Stimulated activated CD8-positive, alpha-beta memory T cell treated with anti-CD3 and anti-CD28 coated beads, Interleukin-7, amount 100 ng/mL, for 48 hours (primary cell): ENCODE data around the gene RBM19.
"Not testable (repeated sequence)": the region's sequence is repeated elsewhere in the genome, so short reads cannot be mapped to it uniquely, and the experiment has no call there.

Source experiments
- DNase-seq, 2 donors: peaks; one replicate each; pipeline ENCODE4 v3.0.0-alpha.2; 2020; ENCODE audit warnings: low read depth in 1 of 2; ENCODE audit errors: extremely low read depth in 1 of 2

The RBM19 gene

DNA sequence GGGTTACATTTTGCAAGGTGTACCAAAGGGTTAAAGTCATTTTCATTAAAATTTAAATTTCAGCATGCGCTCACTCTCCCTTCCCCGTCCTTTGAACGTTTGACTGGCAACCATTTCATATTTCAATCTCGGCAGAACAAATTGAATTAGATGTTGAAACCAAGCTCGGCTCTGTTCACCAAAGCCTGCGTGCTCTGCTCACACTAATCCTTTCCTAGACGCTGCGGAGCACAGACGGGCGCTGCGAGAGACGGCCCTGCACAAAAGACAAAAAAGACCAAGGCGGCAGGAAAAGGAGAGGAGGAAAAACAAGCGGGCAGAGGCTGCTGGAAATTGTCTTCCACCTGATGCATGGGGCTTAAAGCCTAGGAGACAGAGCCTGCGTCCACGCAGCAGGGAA is 149.3 kb downstream of the RBM19 start:
- no peak for DNase-seq

DNA sequence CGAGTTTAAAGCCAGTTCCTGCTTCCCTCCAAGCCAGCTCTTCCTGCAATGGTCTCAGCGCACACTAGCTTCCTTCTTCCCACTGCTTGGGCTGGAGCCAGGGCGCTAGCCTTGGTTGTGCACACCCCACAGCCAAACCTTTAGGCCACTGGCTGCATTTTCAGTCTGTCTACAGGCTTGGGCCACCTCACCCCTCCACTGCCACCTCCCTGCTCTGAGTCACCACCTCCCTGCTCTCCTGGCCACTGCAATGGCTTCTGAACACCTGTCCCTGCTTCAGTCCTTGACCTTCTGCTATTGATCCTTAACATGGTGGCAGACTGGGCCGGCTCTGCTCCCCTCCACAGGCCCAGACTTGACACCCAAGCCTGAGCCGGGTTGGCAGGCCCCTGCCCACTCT is 151.1 kb downstream of the RBM19 start:
- DNase-seq = no peak

DNA sequence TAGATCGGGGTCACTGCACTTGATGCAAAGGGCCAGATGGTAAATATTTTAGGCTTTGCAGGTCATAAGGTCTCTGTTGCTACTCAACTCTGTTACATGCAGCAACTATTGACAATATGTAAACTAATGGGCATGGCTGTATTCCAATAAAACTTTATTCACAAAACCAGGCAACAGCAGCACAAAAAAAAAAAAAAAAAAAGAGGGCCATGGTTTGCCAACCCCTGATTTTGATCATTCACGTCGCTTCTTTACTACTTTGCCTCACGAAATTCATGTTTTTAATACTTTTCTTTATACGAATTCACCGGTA is 152.9 kb downstream of the RBM19 start:
- no peak for DNase-seq

DNA sequence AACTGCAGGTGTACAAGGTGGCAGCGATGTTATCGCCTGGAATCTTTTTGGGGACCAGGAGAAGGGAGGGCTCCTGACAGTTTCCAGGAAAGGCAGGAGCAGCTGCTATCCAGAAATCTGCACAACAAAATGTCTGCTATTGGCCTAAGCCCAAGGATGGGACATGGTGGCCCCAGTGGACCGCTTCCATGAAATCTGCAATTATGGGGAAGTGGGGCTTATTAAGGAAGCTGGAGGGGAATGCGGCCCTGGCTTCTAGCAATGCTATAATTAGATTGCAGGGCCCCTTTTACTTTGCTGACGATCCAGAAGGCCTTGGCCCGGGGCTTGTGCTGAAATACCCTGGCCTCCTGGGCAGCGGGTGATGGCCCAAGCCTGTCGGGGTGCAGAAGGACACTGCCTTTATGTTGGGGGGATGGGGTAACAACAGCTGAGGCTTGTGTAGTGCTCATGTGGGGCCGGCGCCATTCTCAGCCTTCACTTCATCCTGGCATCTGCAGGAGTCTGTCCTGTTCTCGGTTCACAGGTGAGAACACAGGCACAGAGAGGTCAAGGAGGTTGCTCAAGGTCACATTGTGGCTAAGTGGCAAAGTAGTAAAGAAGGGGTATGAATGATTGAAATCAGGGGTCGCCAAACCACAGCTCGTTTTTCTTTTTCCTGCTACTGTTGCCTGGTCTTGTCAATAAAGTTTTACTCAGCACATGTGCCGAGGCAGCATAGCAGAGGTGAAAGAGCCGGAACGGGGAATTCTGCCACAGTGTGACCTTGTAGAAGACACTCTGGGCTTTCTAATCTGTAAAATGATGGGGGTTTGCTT is 153.5 kb downstream of the RBM19 start:
- DNase-seq = no peak

DNA sequence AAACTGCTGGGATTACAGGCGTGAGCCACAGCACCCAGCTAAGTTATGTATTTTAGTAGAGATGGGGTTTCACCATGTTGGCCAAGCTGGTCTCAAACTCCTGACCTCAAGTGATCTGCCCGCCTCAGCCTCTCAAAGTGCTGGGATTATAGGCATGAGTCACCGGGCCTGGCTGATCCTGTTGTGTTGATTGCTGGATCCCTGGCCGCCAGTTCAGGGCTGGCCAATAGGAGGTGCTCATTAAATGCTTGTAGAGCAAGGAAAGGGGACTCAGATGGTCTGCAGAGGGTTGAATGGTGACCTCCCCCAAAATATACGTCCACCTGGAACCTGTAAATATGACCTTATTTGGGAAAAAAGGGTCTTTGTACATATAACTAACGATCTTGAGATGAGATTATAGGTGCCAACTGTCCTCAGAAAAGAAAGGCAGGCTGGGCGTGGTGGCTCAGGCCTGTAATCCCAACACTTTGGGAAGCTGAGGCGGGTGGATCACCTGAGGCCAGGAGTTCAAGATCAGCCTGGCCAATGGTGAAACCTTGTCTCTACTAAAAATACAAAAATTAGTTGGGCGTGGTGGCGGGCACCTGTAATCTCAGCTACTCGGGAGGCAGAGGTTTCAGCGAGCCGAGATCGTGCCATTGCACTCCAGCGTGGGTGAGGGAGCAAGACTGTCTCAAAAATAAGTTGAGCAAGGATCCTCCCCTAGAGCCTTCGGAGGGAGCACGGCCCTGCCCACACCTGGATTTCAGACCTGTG is 156.5 kb downstream of the RBM19 start:
- DNase-seq = not testable (repeated sequence)

DNA sequence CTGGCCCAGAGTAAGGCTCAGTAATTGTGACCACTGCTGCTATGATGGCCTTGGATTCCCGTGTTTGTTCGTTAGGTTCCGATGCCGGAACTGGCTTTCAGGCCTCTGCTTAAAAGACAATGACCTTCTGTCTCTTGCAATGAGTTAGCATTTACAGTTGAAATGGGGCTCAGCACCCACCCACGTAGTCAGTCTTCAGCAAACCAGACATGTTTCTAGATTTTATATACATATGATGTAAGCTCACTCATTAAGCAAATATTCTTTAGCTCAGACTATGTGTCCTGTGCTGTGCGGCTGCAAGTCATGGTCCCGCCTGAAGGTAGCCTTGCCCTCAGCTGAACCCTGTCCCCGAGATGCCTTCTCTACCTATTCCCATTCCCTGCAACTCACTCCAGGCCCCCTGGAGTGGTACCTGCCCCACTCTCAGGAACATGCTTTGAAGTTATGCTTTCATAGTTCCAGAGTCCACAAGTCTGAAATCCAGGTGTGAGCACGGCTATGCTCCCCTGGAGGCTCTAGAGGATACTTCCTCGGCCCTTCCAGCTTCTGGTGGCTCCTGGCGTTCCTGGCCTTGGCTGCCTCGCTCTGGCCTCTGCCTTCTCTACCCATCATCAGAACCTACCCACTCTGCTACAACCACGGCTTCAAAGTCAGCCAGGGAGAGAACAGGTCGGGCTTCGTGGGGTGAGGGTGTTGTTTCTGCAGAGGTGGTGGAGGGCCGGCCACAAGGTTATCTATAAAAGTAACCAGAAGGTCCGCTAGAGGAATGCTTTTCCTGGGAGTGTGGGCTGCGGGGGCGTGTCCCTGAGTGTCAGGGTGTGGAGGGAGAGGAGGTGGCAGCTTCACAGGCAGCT is 157.8 kb downstream of the RBM19 start:
- no peak for DNase-seq

DNA sequence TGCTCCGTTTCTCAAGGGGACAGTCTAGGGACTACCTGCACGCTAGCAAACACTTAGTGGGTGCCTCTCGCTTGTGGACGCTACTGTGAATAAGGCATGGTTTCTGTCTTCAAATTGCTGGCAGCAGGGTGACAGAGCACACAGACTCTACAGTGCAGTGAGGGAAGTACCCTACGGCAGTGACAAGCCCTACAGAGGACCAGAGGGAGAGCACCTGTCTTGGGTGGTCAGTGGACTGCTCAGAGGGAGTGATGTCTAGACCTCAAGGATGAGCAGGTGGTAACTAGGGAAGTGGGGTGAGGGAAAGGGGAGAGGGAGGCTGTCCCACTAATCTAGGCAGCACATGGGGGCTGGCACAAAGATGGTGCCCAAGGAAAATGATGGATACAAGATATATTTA is 160.5 kb downstream of the RBM19 start:
- DNase-seq = no peak

DNA sequence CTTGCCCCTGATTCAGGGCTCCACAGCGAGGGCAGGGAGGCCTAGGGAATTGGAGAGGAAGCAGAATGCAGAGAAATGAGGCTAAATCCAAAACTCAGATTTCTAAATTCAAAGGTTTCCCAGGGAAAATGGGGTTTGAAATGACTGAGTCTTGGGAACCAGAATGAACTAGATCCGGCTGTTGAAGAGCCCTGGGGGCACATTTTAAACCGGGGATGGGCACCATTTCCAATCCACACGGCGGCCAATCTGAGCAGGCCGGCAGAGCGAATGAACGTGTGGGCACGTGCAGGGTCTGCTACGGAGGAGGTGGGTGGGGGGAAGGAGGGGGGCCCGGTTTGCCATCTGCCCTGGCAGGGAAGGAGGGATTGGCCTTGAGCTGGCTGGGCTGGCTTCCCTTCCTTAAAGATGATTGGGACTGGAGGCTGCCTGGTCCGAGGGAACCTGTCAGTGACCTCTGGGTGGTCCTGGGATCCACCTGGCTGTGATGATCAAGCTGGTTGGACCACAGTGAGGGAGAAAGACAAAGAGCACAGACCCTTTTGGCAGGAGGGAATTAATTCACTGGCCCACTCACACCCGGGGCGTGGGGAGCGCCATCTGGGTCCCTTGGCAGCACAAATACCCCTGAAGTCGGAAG is 161.0 kb downstream of the RBM19 start:
- no peak for DNase-seq

DNA sequence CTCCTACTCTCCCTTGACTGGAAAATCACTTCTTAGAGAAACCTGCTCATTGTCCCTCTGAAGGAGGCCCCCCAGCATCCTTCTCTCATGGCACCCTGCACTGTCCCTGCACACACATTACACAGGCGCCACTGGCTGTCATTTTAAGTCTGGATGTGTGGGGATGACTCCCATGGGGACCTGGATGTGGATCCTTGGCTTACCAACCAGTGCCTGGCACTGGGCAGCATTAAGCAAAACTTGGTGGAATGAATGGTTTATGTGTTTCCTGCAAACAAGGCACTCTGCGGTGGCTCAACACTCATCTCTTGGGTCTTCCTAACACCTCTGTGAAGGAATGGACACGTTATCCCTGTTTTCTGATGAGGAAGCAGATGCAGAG is 162.4 kb downstream of the RBM19 start:
- DNase-seq = no peak

DNA sequence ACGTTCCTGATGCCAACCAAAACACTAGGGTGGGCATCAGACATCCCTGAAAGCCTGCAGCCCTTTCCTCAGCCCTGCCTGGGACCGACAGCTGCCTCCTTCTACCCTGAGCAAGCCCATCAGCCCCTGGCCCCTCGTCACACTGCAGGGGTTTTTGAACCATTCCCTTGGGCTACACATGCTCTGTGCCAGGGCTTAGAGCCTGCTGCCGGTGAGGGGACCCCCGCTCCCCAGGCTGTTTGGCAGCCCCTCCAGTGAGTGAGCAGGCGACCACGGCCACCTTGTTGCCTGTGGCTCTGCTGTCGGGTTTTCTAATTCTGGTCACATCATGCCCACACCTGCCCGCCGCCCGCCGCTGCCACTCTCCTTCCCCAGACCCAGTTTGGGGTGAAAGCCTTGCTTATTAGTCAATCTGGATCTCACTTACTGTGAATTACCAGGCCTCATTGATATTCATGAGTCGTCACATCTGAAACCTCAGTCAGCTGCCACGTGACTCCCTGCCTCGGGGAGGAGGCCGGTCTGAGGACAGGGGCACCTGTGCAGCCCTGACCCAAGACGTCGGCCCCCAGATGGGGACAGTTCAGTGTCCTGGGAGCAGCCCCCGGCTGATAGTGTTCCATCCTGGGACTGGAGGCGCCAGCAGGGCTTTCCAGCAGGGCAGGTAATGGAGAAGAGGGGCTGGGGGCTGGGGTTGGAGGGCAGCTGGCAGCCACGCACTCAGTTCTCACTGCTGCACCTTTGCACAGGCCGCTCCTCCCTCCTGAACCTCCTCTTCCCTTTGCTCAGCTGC is 163.0 kb downstream of the RBM19 start:
- no peak for DNase-seq

DNA sequence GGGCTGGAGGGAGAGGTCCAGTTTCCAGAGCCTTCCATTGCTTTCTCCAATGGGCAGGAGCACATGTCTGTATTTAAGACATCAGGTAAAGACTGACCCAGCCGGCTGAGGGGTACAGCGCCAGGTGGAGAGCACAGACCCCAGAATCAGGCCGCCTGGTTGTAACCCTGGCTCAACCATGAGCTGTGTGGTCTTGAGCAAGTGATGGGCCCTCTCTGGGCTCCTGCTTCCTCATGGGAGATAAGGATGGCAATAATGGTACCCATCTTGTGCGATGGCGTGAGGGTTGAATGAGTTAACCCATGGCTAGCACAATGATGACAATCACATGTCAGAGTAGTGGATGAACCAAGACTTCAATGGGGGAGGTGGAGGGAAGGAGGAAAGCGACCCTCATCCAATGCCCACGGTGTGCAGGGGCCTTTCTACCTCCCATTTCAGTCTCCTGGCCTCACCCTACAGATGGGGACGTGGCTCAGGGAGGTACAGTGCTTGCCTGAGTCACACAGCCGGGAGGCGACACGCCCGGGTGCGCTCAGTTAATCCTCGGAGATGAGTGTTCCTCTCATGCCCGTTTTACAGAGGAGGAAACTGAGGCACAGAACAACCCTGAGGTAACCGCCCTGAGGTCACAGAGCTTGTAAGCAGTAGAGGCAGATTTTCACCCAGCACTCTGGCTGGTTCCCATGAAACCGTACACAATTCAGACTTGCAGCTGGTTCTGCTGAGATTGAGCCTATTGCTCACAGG is 163.9 kb downstream of the RBM19 start:
- DNase-seq = no peak

DNA sequence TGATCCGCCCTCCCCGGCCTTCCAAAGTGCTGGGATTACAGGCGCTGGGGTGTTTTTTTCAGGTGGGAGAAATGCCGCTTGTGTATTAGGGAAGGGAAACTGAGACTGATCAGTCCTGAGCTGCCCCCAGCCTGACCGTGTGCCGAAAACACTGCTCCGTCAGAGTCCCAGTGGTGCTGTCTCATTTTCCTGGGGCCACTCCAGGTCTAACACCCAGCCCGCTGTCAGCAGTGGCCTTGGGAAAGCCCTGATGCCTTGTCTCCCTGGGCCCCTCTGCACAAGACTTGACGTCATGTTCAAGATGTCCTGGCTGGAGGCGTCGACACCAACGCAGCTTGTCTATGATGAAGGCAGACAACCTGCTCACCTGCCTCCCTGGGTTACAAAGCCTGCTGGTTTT is 165.9 kb downstream of the RBM19 start:
- no peak for DNase-seq

DNA sequence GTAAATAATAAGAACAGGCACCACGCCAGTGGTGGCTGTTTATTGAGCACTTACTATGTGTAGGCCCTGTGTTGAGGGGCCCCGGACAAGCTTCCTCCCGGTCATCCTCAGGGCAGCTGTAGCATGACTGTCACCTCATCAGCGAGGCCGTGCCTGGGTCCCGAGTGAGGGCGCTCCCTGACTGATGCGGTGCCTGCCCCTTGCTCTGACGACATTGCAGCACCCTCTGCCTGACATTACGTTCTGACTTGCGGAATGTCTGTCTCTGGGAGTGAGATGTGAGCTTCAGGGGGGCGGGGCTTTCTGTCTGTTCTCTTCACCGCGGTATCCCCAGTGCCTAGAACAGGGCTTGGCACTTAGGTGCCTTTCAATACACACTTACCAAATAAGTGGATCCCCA is 167.6 kb downstream of the RBM19 start:
- DNase-seq = no peak

DNA sequence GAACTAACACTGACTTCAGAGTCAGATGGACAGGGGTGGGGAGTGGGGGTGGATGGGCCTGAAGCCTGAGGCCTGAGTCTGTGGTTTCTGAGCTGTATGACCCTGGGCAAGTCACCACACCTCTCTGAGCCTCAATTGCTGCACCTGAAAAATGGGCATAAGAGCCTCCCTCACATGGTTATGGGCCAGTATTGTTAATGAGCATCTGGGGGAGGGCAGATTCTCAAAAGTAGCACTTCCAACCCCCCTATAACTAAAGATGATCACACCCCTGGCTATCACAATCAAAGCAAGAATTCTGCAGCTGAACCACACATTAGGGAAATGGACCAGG is 168.6 kb downstream of the RBM19 start:
- DNase-seq = no peak

DNA sequence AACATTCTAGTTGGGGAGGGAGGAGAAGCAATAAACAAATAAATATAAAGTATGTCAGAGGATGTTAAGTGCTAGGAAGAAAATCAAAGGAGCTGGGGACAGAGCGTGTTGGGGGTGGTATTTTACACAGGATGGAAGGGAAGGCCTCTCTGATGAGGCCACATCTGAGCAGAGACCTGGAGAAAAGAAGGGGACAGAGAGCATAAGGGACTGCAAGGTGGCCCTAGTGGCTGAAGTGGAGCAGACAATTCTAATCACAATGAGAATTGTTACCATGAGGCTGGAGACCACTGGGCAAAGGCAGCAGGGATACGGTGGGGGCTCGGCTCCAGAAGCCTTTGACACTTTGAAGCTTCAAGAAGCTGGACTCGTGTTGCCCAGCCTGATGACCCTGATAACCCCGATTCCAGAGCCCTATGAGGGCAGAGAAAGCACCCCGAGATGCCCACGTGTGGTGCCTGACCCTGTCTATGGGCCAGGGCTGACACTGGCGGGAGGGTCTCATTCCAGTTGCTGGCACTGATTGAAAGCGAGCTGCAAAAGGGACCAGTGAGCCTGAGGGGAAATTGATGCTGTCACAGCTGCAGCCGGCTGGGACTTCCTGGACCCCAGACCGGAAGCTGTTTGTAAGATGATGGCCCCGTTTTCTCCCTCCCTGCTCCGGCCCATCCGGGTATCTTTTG is 169.1 kb downstream of the RBM19 start:
- no peak for DNase-seq

DNA sequence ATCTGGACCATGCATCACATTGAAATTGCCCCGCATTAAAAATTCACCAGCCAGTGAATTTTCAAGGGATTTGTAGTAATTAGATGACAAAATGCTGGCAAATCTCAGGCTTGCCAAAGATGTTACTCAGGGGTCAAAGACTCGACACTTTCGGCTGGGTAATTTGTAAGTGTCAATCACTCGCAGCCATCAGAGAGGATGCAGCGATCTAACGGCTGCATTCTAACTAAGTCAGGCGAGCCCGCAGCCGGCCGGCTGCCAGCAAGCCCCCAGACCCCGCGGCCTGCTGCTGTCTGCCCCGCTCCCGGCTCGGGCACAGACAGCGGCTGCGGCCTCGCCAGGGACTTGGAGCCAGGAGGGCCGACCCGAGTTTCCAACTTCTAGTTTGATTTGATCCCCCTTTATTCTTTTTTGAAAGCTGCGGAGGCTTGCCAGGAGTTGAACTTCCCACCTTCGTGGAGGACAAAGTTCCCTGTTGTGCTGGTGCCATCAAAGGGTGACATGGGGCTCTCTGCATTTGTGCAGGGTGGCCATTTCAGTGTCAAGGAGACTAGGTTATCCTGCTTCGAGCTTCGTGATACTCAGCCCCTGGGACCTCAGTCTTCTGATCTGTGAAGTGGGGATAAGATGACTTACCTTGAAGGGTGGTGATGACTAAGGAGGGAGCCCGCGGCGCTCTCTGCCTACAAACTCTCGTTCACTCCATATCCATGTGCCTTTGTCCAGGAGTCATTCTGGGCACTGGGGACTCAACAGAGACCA is 169.9 kb downstream of the RBM19 start:
- no peak for DNase-seq

DNA sequence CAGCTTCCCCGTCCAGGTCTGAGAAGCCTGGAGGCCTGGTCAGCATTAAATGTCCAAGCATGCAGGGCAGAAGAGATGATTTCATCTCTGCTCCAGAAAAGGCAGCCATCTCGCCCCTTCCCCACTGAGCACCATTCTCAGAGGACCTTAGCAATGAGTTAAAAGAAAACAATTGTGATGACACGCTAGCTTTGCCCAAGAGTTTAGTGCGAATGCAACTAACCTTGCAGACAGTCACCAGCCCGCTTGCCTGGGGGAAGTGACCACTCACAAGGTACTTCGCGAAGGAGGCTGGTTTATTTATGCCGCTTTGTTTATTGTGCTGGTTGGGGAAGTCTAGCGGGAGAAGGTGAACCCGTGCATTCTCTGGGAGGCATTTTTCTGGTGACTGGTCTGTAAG is 170.7 kb downstream of the RBM19 start:
- DNase-seq = no peak

DNA sequence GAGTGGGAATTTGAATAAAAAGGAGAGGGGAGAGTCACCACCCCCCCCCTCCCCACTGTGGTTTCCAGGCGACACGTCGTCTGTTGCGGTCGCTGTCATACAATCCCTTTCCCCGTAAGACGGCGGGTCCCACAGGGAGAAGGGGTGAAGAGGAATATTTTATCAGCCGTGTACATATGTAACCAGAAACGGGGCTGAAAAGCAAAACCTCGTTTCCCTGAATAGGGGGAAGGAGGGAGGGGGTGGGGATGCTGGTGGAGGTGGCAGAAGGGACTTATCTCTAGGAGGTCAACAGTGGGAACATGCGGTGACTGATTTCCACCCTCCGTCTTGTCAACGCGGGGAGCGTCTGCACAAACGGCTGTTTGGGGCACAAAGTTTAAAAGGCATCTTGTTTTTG is 171.4 kb downstream of the RBM19 start:
- DNase-seq = no peak

DNA sequence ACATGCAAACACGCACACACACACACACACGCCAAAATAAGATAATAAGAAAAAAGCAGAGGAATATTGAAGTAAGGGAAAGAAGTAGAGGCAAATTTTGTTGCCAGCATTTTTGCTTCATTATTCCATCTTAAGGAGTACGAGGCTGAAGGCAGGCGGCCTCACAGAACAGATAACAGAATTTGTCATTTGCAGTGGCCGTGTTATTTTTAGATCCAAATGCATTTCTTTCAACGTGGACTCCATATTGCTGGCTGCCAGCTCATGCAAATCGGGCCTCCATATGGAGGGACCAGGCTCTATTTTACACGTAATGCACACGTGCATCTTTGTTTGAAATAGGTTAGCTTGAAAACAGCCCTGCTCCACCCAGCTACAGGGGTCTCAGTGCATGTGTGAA is 172.9 kb downstream of the RBM19 start:
- no peak for DNase-seq
